Esophagus muscularis mucosa (tissue), 3 donors: ENCODE measurements around the gene TECTB.

Experiments
- CTCF ChIP-seq, 3 experiments: fragments of 200-600 bp in 2 of 3; fragments of 450-650 bp in 1 of 3; sonication (generic) in 2 of 3; IDR thresholded peaks; one replicate each; pipeline ENCODE4 v1.5.1; 2017 to 2019; ENCODE audit warnings: antibody characterized with exemption in 3 of 3, mild to moderate bottlenecking in 2 of 3, moderate library complexity in 1 of 3
- EP300 ChIP-seq: sonication (generic); formaldehyde crosslinking; IDR thresholded peaks from one replicate; pipeline ENCODE4 v1.6.1; 2017; ENCODE audit warnings: antibody characterized with exemption

GRCh38 chr10:112278871-112279270 lies 4.3 kb upstream of the TECTB start:
- TF ChIP-seq EP300 (no peak), CTCF (IDR thresholded peaks at IDR 0.05) (no peak)
